Stimulated activated CD4-positive, alpha-beta T cell treated with anti-CD3 and anti-CD28 coated beads, TNF-alpha, amount 100 ng/mL, for 4 hours (primary cell): ENCODE results near the gene ROPN1L.
"Not testable (repeated sequence)": the region's sequence is repeated elsewhere in the genome, so short reads cannot be mapped to it uniquely, and the experiment has no call there.

Experiments
- DNase-seq, 3 experiments: peaks; one replicate each; pipeline ENCODE4 v3.0.0-alpha.2; 2020; ENCODE audit warnings: low read depth in 3 of 3

Gene ROPN1L

DNA sequence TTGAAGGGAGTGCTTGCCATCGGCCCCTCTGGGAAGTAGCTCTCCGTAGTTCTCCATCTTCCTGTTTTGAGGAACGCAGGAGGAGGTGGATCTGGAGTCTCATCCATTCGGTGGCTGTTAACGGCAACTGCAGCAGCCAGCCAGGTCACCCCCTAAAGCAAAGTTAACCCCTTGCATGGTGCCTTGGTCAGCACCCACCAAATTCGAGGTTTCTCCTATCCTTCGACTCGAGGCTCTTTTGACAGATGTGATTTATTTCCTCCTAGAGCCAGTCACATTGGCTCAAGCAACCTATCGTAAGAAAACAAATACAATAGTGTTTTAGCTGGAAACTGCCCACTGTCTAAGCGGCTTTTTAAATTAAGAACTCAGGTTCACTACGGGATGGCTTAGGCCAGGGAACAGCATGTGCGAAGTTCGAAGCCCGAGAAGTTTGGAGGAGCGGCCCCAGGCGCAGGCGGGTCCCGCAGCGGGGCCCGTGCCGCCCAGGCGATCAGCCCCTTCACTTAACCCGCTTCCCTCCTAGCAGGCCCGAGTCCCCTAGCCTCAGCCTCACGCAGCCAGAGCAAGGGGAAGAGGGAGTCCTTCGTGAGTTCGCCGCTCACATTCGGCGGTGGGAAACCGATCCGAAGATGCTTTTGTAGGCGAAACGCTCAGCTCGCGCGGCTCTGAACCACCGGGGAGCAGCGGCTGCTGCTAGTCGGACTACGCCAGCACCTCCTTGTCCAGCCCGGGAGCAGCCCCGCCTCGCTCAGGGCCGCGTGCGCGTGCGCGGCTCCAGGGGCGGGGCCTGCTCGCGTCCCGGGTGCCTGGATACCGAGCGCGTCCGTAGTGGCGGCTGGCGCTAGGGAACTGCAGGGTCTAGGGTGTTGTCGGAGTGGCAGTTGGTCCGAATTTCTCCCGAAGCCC lies at the start of gene ROPN1L:
Gene ROPN1L (plus strand): TSS at position 797 of the 909 bp plus-strand sequence. CDS start 289 bp downstream, outside the sequence.
- DNase-seq = peak; percentile 65 to 73 (median 66)

- DNase-seq = not testable (repeated sequence)
Observed at GRCh38 chr5:10392567-10393328, 48.9 kb upstream of the ROPN1L start.

- DNase-seq = no peak
Observed at GRCh38 chr5:10393491-10393890, 48.2 kb upstream of the ROPN1L start.

GRCh38 chr5:10396552-10396951 lies 45.1 kb upstream of the ROPN1L start:
- DNase-seq = no peak

GRCh38 chr5:10399839-10400238 lies 41.8 kb upstream of the ROPN1L start:
- no peak for DNase-seq

GRCh38 chr5:10400411-10400810 lies 41.3 kb upstream of the ROPN1L start:
- no peak for DNase-seq

- no peak for DNase-seq
Observed at GRCh38 chr5:10400831-10401230, 40.8 kb upstream of the ROPN1L start.

- no peak for DNase-seq
Observed at GRCh38 chr5:10401498-10401897, 40.2 kb upstream of the ROPN1L start.

- no peak for DNase-seq
Observed at GRCh38 chr5:10403829-10404228, 37.9 kb upstream of the ROPN1L start.

GRCh38 chr5:10406651-10407050 lies 35.0 kb upstream of the ROPN1L start:
- DNase-seq = no peak

- DNase-seq = no peak
Observed at GRCh38 chr5:10409504-10409903, 32.2 kb upstream of the ROPN1L start.

- DNase-seq = no peak
Observed at GRCh38 chr5:10410662-10411061, 31.0 kb upstream of the ROPN1L start.

DNA sequence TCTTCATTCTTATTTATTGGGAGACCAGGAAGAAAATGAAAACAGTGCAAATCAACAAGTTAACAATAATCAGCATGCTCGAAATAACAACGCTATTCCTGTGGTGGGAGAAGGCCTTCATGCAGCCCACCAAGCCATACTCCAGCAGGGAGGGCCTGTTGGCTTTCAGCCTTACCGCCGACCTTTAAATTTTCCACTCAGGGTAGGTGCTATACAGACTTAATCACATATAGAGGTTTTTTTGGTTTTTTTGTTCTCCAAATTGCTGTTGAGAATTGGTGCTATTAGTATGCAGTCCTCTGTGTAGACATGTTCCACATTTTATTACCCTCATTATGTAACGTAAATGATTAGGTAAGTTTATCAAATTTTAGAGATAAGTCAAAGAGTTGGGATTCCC lies 30.3 kb upstream of the ROPN1L start:
- no peak for DNase-seq

GRCh38 chr5:10416868-10417267 lies 24.8 kb upstream of the ROPN1L start:
- DNase-seq = no peak

GRCh38 chr5:10418654-10419345 lies 22.9 kb upstream of the ROPN1L start:
- no peak for DNase-seq

- no peak for DNase-seq
Observed at GRCh38 chr5:10420468-10420867, 21.2 kb upstream of the ROPN1L start.

DNA sequence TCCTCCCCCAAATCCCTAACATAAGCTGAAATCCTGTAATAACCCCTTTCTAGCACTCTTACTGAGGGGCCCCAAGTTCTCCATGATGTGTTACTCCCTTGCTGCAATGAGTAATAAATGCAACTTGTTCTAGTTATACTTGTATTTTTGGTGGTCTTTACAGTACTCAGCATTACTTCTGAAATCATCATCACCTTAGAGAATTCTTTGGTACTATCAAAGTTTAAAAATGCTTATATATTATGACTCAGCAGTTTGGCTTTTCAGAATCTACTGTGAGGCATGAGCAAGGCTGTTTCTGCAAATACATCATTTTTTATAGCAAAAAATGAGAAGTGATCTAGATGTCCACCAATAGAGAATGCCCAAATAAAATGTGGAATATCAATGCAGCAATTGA lies 20.7 kb upstream of the ROPN1L start:
- DNase-seq = no peak

- no peak for DNase-seq
Observed at GRCh38 chr5:10421896-10422691, 19.6 kb upstream of the ROPN1L start.

DNA sequence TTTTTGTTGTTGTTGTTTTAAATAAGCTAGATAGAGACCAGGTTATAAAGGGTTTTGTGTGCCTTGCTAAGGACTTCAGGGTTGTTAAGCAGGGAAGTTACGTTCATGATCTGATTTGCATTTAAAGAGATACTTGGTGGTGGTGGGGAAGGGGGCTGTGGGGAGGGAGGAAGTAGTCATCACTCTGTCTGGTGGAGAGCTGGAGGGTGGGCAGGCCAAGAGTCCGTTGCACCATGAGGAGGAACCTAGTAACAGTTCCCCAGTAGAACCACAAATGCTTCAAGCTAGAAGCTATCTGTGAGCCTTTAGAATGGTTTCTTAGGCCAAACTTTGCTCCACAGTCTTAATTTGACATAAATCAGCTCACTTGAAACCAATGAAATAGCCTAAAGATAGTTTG lies 18.7 kb upstream of the ROPN1L start:
- DNase-seq = no peak

DNA sequence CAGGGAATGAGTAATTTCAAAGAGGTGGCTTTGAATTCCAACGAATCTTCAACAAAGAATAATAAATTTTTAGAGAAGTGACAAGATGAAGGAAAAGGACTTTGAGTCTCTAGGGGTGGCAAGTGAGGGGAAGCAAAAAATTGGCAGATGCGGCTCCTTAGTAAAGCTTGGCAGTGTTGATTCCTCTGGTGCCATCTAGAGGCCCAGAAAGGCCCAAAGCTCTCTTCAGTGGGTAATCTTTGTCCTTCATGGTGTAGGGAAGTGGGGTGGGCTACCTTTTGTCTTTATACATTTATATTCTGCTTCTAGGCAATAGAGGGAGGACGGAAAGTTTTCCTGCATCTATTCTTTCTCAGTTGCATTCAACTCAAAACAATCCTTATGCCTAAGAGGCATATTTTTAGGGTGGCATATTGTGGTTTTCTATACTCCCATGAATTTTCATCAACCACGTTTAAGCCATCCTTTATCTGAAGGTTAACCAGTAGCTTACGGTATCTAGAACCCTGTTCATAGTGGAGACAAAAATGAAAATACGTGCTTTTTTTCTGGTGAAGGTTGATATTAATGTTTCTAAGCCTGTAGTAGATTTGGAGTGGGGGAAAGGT lies 17.5 kb upstream of the ROPN1L start:
- no peak for DNase-seq

- DNase-seq = no peak
Observed at GRCh38 chr5:10427201-10427600, 14.5 kb upstream of the ROPN1L start.
